ENCODE results near the gene CHCHD3. TPM values are rescaled to one million over a fixed set of nuclear protein-coding genes. Genes with fewer than 3 reads are reported as not detected.

The CHCHD3 gene
- total RNA-seq, 1 donor = 99.7 TPM

- no peak for TF ChIP-seq CTCF (IDR thresholded peaks at IDR 0.05; ENCODE audit: insufficient read depth, low read length)
- DNase-seq (ENCODE audit: low read depth) = no peak
- no peak overlapping the region for H3K4me3 ChIP-seq (ENCODE audit: low read depth, low read length)
Measured at GRCh38 chr7:132779164-132779563, 302.7 kb downstream of the CHCHD3 start.

GRCh38 chr7:132778761-132779160 is 303.1 kb downstream of the CHCHD3 start:
- TF ChIP-seq CTCF (IDR thresholded peaks at IDR 0.05; ENCODE audit: insufficient read depth, low read length) = no peak
- no peak for DNase-seq (ENCODE audit: low read depth)
- no peak overlapping the region for H3K4me3 ChIP-seq (ENCODE audit: low read depth, low read length)

GRCh38 chr7:132777956-132778355 is 303.9 kb downstream of the CHCHD3 start:
- TF ChIP-seq CTCF (IDR thresholded peaks at IDR 0.05; ENCODE audit: insufficient read depth, low read length) = no peak
- no peak overlapping the region for H3K4me3 ChIP-seq (ENCODE audit: low read depth, low read length)
- DNase-seq (ENCODE audit: low read depth) = no peak

GRCh38 chr7:132777414-132777813 is 304.5 kb downstream of the CHCHD3 start:
- TF ChIP-seq CTCF (IDR thresholded peaks at IDR 0.05; ENCODE audit: insufficient read depth, low read length) = no peak
- no peak for DNase-seq (ENCODE audit: low read depth)
- no peak overlapping the region for H3K4me3 ChIP-seq (ENCODE audit: low read depth, low read length)

- TF ChIP-seq CTCF (IDR thresholded peaks at IDR 0.05; ENCODE audit: insufficient read depth, low read length) = no peak
- no peak for DNase-seq (ENCODE audit: low read depth)
- H3K4me3 ChIP-seq (ENCODE audit: low read depth, low read length) = no peak overlapping the region
Measured at GRCh38 chr7:132776048-132776620, 305.8 kb downstream of the CHCHD3 start.

- H3K4me3 ChIP-seq (ENCODE audit: low read depth, low read length) = no peak overlapping the region
- DNase-seq (ENCODE audit: low read depth) = peak; percentile 87
- TF ChIP-seq CTCF (IDR thresholded peaks at IDR 0.05; ENCODE audit: insufficient read depth, low read length) = no peak
Measured at GRCh38 chr7:132773527-132773956, 308.3 kb downstream of the CHCHD3 start.

- TF ChIP-seq CTCF (IDR thresholded peaks at IDR 0.05; ENCODE audit: insufficient read depth, low read length) = no peak
- H3K4me3 ChIP-seq (ENCODE audit: low read depth, low read length) = no peak overlapping the region
- DNase-seq (ENCODE audit: low read depth) = no peak
Measured at GRCh38 chr7:132771301-132771730, 310.6 kb downstream of the CHCHD3 start.
